ELF-1 (cell line): ENCODE measurements around the gene AGXT.

Source experiments
- DNase-seq: peaks from one replicate; pipeline ENCODE4 v3.0.0-alpha.2; 2016; ENCODE audit warnings: low read depth, low spot score

AGXT gene

DNA sequence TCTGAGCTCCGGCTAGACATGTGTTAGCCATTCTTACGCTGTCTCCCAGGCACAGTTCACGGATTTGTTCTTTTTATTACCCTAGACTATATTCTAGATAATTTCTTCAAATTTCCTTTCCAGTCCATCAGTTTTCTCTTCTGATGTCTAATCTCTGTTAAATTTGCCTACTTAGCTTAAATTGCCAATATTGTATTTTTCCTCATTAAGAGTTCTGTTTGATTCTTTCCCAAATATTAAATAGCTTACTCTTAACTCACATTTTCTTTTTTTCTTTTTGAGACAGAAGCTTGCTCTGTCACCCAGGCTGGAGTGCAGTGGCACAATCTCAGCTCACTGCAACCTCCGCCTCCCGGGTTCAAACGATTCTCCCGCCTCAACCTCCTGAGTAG, 58.8 kb downstream of the AGXT start:
- no peak for DNase-seq

DNA sequence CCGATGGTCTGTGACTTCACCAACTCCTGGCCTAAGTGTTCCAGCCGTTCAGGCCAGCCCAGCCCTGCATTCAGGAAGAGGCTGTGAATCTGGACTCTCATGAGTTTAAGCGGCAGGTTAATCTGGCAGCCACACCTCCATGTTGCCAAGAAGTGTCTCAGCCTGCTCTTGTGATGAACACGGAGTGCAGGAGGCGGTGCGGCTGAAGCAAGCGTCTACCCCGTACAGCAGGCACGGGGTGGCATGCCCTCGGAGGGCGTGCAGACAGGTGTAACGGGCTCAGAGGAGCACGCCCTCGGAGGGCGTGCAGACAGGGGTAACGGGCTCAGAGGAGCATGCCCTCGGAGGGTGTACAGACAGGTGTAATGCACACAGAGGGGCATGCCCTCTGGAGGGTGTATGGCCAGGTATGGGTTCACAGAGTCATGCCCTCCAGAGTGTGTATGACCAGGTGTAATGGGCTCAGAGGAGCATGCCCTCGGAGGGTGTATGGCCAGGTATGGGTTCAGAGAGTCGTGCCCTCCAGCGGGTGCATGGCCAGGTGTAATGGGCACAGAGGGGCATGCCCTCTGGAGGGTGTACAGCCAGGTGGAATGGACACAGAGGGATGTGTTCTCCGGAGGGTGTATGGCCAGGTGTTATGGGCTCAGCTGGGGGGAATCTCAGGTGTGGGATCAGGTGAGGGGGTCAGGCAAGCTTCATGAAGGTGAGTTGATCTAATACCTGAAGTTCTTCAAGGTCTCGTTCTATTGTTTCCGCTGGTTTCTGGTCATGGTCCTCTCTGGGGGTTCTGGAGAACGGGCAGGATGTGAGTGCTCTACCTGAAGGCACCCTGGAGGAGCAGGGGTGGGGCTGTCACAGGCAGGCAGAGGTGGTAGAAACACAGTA, 60.1 kb downstream of the AGXT start:
- no peak for DNase-seq

DNA sequence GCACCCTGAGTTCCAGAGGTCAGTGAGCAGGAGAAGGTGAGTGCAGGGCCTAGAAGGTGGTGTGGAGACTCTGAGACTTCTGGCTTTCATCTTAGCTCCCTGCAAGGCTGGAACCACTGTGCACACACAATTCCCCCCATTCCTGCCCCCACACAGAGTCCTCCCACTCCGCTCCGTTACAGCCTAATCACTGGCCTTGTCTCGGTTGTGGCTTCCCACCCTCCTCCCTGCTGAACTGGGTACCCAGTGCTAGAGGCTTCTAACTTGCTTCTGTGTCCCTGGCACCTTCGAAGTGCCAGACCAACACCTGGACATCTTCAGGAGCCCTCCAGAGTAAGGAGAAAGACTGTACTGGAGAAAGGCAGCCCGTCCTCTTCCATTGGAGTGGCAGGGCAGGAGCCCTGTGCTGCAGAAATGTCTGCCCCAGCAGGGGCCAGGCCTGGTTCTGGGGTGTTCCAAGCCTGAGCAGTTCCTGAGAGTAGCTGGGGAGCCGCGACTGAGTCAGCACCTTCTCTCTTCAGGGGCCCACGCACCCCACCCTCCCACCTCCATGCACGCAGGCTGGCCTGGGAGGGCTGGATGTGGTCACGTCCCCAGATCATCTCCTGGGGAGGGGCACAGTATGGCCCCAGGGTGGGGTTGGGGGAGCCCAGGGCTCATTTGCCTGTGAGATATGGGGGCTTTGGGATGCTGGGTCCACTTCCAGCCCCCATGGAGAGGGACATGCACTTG, 60.9 kb downstream of the AGXT start:
- DNase-seq = no peak
